Measurements from ENCODE around the gene TNS3. TPM values are rescaled to one million over a fixed set of nuclear protein-coding genes. Genes with fewer than 3 reads are reported as not detected.

The TNS3 gene
- total RNA-seq, 1 donor from 2014 or later, result 30.4 TPM

DNA sequence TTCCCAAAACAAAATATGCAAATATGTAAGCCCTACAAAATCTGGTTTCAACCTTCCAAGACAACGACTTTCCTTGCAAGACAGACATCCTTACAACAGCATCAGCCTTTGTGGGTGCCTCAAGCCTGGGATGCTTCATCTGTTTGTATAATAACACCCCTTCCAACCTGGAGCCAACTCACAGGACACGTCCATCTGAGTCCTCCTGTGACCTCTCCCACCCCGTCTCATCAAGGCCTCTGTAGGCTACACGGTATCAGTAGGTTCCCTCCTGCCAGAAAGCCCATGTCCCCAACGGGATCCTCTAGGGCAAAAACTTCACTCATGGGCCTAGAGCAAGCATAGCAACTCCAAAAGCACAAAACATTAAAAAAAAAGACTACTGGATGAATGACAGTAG, 173.2 kb downstream of the TNS3 start:
- no peak for DNase-seq (ENCODE audit: low read depth, low spot score)

DNA sequence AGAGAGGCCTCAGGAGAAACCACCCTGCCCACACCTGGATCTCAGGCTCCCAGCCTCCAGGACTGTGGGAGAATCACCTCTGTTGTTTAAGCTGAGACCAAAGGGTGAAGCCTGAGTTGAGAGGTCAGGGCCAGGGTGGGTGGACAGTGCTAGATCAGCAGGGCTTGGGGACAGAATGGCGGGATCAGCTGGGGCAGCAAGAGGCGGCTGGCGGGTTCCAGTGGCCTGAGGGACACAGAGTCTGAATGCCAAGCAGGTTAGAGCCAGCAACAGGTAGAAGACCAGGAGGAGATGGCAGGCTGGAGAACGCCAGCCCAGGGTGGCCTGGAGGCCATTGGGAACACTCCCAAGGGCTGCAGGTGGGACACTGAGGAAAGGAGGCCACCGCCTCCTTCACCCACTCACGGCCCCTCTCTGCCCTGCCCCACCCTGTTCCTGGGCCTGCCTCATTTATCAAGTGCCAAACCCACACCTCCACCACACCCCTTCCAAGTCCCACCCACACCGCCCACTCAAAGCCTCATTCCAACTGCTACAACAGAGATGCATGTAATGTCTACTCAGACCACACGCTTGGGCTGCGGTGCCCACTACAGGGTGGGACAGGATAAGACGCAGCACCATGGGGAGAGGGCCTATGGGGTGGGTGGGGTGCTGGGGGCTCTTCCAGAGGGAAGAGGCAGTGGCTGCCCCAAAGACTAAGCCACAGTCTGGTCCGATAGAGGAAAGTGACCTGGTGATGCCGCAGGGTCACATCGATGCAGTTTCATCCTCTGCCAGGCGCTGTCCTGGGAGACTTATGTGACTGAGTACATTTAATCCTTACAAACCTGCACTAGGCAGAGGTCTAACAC, 173.9 kb downstream of the TNS3 start:
- no peak for DNase-seq (ENCODE audit: low read depth, low spot score)

DNA sequence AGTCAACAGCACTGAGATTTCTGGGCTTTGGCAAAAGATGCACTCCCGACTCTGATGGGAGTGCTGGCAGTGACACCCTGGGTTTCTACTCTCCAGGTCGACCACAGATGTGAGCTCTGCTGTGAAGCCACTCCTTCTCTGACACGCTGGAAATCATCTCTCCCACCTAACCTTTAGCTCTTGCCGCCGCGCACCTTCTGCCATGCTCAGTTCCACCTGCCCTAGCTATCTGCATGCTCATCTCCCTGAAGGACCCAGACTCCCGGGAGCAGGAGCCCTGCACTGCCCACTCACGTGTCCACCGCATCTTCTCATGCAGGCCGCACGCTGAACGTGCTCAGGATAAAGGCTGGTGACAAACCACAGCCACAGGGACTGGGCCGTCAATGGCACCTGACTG, 174.8 kb downstream of the TNS3 start:
- DNase-seq (ENCODE audit: low read depth, low spot score), result no peak

DNA sequence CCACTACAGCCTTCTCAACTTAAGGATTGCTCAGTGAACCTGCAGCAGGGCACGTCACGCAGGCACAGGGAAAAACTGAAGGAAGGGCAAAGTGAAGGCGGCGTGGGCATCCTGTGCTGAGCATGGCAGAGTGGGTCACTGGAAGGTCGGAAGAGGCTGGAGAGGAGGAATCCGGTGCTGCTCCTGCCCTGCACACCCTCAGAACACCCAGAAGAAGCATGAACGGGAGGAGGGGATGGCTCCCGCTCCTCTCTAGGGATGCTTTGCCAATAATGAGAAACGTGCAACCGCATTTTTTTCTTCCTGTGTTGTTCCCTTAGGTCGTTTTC, 175.1 kb downstream of the TNS3 start:
- DNase-seq (ENCODE audit: low read depth, low spot score), result no peak

DNA sequence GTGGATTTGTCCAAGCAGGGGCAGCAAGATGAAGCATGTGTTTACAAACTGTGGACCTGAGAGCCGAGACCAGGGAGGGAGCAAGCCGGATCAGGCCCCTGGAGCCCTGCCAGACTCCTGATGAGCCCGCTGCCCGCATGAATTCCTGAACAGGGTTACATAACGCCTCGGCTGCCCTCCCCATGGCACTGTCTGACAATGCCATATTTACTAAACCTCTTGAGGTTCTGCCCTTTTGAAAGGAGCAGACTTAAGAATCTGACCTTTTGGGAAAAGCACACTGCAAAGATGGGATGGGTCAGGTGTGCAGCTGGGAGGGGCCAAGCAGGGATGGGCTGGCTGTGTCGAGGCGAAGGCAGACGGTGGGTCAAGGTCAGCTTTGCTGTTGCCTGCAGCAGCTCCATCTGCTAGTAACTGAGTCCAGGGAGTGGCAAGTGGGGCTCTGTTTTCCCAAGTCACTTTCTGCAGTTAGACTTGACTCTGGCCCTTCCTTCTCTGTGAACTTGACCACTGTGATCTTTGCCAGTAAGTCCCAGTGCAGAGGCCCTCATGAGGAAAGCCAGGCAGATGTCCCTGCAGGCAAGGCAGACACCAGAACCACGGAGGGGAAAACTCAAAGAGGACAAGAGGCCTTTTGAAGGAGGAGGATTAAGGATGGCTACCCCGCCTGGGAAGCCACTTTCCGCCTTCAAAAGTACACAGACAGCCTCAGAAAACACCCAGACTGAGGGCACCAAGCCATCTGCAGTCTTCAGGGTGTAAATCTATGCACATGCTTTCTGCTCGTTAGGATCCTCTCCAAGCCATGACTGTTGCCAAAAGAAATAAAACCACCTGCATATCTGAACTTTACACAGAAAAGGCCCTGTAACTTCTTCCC, 175.8 kb downstream of the TNS3 start:
- no peak for DNase-seq (ENCODE audit: low read depth, low spot score)

DNA sequence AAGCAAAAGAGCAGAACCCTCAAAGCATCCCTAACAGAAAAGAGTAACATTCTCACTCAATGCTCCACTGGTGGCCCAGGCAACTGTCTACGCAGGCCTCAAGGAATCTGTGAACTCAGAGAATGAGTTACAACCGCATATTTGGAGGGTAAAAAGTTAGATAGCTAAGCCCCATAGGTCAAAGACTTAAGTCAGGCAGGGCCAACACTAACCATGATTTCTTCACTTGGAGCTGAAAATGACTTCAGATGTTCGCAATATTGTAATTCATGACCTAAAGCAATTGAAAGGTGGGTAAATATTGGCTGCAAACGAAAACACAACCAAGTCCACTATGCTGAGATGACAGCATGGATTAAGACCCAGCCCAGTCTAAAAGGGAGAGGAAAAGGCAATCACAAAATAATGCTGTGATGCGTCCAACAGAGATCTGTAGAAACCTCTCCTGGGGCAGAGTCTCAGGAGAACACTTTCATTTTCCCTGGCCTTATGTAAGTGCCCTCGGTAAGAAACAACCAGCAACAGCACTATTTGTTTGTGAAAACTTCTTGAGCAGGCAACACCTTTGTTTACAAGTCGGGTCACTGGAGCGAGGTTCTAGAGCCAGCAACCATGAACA, 176.5 kb downstream of the TNS3 start:
- DNase-seq (ENCODE audit: low read depth, low spot score), result no peak

DNA sequence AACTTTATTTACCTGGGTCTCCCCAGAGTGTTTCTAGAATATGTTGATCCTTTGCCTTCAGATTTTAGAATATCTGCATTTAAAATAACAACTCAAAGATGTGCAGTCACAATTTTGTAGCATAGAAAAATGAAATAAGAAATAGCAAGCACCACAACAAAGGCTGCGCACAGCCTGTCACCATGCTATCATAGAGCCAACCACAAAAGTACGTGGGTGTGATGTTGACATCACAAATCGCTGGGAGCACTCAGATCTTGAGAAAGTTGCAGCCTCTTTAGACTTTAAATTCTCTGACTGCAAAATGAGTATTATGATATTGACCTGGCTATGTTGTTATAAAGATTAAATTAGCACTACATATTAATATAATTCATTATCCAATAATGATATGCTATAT, 177.9 kb downstream of the TNS3 start:
- no peak for DNase-seq (ENCODE audit: low read depth, low spot score)

DNA sequence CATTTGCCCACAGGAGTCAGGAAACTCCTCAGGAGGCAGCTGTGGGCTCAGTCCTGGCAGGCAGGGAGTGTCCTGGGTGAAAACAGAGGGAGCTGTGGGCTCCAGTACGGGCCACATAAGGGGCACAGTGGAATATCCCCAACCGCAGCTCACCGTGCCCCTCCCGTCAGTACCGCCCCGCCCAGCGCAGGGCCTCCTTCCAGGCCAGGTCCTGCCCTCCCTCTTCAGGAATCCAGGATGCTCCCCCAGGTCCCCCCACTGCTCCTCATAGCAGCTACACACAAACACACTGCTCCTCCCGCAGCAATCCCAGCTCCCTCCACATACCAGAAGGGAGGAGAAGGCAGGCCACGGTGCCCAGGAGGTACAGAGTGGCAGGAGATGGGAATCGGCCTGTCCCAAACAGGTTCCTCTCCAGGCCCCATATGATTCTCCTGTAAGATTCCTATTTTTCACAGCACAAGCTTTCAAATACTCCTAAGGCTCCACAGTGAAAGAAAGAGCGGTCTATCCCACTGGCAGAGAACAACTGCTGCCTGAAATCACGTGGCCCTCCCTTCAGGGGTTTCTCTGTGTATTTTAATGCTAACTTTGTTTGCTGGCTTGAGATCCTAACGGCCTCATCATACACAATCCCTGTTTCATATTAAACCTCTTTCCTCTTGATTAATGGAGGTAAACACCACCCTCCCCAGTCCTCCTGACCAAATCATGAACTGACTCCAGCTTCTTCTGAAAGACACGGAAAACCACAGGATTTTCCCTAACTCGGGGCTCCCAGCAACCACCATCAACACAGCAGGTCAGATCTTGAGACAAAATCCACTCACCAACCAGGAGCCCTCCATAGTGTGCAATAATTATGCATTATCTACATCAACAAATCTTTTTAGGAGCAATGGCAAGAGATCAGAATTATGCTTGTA, 178.7 kb downstream of the TNS3 start:
- DNase-seq (ENCODE audit: low read depth, low spot score), result no peak

DNA sequence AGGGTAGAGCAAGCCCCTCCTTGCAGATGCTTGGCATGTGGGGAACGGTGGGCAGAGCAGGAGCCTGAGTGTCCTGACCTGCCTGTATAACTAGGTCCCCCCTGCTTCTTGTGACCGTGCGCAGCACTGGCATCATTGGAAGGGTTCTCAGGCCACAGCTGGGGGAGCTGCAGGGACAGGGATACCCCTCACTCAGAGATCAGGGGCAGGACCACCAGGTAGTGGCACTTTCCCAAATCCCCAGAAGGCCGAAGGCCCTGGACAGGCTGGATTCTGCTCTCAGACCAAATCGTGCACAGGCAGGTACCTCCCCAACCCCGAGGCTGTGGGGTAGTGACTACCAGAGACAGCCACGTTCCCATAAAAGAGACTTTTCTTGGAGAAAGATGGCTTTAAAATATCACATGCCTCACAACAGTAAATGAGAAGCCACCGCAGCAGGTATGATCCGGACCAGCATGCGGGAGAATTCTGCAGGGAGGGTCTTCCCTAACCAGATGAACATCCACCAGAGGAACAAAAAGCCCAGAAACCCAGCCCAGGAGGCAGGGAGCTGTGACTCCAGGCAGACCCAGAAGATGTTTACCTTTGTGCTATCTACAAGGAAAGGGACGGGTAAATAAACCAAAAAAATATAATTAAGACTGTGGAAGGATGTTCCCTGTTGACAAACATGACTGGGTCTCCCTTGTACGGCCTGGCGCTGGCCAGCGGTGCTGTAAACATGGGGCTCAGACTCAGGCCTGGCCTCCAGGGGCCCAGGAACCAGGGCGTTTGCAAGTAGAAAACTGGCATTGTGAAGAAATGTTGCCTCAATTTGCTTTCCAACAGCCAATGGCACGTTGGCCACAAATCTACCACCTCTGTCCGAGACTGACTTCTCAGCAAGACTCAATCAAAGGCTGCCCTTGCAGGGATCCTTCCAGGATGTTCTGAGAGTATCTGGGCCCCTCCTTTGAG, 180.0 kb downstream of the TNS3 start:
- DNase-seq (ENCODE audit: low read depth, low spot score), result no peak

DNA sequence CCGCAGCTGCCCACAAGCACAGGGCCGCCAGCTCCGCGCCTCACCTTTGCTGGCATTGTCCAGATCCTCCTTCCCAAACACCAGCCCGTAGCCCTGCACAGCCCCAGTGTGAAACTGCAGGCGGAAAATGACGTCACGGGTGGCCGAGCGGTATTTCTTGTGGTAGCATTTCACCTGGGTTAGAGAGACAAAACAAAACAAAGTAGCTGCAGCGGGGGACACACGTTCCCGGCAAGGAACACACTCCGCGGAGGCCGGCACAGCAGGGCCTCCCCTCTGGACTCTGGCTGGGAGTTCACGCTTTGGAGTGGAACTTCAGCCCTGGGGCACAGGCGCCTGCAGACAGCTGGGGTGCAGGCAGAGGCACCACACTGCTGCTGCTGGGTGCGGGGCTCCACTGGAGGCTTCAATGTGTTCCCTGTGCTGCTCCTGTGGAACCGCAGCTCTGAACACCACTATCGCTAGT, 181.1 kb downstream of the TNS3 start:
- DNase-seq (ENCODE audit: low read depth, low spot score), result no peak

DNA sequence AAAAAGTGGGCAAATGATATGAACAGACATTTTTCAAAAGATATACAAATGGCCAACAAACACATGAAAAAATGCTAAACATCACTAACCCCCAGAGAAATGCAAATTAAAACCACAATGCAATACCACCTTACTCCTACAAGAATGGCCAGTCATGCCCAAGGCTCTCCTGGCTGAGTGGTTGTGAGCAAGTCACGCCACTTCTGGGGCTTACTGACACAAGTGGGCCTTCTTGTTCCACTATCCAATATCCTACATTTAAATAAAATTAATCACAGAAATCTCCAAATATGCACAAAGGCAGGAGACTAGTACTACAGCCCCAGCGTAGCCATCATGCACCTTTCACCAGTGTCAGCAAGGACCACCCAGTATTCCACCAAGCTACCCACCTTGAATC, 181.9 kb downstream of the TNS3 start:
- DNase-seq (ENCODE audit: low read depth, low spot score), result no peak

DNA sequence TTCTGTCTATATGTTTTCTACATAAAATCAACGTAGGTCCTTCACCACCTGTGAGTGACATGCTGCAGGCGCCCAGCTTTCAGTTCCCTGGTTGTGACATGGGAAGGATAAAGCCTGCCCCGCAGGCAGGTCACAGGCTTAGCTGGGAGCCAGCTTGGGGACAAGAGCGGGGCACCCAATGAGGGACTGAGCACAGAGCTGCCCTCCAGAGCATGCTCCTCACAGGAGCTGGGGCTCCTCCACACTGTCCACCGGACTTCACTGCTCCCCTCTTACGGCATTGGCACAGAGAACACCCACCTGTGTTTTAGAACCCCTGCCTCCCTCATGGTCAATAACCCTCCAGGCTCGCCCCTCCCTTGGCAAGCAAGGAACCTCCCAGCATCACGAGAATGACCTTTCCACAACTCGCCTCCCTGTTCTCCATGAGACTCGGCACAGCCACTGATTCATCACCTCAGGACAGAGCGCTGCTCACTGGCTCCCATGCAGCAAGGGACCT, 187.1 kb downstream of the TNS3 start:
- DNase-seq (ENCODE audit: low read depth, low spot score), result no peak

DNA sequence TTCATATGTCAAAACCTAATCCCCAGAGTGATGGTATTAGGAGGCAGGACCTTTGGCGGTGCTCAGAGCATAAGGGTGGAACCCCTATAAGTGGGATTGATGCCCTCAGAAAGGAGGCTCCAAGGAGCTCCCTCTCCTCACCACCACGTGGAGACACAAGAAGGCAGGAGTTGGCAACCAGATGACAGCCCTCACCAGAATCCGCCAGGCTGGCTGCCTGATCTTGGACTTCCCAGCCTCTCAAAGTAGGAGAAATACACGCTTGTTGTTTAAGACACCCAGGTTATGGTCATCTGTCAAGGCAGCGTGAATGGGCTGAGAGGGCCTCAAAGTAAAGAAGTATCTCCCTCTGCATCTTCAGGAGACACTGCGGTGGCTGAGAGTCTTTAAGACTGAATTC, 187.7 kb downstream of the TNS3 start:
- no peak for DNase-seq (ENCODE audit: low read depth, low spot score)

DNA sequence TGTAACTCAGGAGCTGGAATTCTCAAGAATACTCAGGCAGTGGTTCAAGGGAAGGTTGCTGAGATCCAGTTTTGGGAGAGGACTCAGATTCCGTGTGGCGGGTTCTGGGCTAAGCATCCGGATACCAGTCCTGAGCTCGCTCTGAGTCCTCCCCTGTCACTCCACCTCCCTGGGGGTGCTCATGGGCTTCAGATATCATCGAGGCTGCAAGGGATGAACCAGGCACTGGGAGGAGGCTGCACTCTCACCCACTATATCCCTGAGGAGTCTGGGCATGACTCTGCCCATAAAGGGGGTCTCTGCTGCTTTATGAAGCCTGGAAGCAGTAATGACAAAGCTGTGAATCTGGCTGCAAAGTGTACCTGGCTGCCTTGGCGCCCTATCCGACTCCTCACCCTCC, 188.5 kb downstream of the TNS3 start:
- no peak for DNase-seq (ENCODE audit: low read depth, low spot score)

DNA sequence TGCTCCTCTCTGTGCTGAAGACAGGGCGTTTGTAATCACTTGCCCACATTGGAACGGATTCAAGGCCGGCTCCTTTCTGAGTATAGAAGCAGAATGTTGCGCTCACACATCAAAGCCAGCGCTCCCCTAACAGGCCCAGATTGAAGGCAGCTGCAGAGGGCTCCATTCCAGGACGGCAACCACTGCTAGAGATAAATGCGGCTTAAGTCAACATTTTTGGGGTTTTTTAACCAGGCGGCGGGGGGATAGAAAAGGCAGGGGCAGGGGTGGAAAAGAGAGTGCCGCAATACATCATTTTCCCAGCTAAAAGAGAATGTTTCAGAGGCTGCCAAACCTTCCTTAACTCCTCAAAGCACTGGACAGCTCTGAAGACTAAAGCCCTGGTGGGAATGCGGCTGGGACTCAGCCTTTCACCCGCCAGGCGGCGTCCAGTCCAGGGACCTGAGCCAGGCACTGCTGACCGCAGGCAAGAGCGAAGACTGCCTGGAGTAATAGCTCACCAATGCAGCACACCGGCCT, 189.6 kb downstream of the TNS3 start:
- DNase-seq (ENCODE audit: low read depth, low spot score), result no peak

DNA sequence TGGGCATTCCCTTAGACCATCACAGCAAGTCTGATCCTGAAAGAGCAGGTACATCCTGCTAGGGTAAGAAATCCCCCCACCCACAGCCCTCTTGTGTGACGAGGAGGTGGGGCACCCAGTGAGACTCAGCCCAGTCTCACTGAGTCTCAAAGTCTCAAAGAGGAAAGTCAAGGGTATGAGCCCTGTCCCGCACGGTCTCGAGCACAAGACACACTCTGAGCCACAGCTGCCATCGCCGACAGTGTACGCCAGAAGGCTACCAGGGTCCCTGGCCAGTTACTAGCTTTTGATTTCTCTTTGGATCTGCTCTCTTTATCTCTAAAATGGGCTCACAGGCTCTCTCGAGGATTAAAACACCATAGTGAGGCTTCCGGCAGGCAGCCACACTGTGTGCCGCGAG, 190.2 kb downstream of the TNS3 start:
- no peak for DNase-seq (ENCODE audit: low read depth, low spot score)

DNA sequence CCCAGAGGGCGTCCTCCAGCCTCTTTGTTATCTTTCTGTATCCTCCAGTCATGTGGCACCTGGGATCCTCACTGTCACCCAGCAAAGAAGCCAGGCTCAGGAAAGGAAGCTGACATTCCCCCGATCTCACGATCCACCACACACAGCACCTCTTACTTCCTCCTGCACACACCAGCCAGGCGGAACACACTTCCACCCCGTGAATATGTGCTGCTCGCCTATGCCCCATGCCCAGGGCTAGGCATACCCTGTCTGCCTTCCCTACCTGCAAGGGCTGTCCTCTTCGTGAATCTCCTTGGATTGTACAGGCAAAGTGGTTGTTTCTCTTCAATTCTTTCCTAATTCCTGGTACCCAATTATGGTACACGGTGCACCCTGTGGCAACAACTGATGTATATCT, 191.0 kb downstream of the TNS3 start:
- no peak for DNase-seq (ENCODE audit: low read depth, low spot score)

DNA sequence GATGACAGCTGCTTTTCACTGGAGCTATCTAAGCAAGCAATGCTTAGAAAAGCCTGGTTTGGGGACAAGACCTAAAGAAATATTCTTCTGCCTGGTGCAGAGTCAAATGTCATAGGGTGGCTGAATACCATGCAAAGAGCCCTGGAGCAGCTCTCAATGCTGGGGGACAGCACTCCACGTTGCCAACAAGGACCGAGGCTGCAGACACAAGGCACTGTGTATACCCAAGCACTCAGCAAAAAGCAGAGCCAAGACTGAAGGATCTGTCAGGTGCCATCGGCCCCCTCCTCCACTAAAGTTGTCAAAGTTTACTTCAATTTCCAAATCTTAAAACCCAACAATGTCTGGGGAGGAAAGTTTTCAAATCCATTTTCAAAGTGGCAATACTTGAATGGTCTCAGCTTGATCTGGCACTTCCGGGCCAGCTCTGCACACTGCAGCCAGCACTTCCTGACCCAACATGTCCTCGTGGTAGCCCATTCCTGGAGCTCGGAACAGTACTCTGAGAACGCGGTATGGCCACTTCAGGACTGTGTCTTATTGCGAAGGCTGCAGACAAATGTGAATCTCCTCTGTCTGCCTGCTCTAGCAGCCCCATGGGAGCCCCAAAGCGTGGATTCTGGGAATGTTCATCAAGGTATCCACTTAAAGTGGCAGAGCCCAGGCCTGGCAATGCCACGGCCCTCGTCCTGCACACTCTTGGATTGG, 191.8 kb downstream of the TNS3 start:
- no peak for DNase-seq (ENCODE audit: low read depth, low spot score)

Measured in pulmonary artery endothelial cell (primary cell).